Brain pericyte (primary cell): ENCODE measurements around the gene CMTM3.
"Not testable (repeated sequence)": the region's sequence is repeated elsewhere in the genome, so short reads cannot be mapped to it uniquely, and the experiment has no call there.

Source experiments
- DNase-seq: peaks from one replicate; pipeline ENCODE4 v3.0.0-alpha.2; 2012; ENCODE audit warnings: low read depth, low spot score

The CMTM3 gene

DNA sequence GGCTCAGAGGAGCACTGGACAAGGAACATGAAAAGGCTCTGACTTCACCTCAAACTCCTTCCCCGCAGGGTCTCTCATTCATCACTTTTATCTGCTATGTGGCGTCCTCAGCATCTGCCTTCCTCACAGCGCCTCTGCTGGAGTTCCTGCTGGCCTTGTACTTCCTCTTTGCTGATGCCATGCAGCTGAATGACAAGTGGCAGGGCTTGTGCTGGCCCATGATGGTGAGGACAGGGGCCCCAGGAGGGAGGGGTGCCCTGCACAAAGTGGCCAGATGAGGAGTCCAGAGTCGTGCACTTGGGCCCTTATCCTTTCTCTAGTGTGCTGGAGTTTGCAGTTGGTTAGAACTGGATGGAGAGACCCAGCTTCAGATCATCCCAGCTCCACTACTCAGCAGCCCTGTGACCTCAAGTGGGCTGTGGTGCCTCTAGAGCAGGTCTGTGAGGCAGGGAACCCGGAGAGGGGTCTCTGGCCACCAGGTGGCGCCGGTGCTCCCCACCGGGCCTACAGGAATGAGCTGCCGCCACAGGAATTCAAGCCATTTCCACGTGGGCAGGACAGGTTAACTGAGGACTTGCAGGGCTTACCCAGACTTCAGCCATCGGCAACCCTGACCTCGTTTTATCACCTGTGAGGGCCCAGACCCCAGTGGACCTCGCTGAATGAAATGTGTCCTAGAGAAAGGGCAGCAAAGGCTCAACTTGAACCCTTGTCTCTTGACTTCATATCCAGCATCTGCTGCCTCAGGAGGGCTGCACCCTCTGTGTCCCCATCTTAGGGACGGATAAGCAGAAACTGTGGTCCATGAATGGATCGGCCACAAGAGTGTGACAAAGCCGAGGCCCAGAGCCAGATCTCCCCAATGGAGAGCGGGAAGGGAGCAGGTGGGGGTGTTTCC, 4.0 kb downstream of the CMTM3 start:
- DNase-seq, result no peak

DNA sequence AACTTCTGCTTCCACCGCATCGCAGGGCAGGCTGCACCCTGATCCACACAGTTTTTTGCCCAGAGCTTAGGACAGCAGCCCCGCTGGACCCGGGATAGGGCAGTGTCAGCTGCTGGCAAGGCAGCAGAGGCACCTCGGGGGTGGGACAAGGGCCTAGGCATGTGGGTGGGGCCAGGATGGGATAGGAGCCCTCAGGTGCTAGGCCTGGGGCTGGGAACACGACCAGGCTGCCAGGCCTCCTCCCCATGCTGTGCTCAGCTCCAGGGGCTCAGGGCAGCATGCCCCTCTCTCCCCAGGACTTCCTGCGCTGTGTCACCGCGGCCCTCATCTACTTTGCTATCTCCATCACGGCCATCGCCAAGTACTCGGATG, 4.6 kb downstream of the CMTM3 start:
- no peak for DNase-seq

GRCh38 chr16:66610111-66610820, 5.8 kb downstream of the CMTM3 start:
- no peak for DNase-seq

DNA sequence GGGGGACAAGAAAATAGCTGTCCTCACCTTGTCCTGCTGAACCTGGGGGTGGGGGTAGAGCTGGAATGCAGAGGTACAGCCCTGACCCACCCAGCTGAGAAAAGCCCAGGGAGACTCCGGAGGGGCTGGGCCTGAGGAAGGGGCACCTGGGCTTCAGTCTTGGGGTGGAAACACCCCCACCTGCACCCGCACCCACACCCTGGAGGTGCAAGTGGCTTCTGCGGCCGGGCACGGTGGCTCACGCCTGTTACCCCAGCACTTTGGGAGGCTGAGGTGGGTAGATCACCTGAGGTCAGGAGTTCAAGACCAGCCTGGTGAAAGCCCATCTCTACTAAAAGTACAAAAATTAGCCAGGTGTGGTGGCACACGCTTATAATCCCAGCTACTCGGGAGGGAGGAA, 7.4 kb downstream of the CMTM3 start:
- not testable (repeated sequence) for DNase-seq

DNA sequence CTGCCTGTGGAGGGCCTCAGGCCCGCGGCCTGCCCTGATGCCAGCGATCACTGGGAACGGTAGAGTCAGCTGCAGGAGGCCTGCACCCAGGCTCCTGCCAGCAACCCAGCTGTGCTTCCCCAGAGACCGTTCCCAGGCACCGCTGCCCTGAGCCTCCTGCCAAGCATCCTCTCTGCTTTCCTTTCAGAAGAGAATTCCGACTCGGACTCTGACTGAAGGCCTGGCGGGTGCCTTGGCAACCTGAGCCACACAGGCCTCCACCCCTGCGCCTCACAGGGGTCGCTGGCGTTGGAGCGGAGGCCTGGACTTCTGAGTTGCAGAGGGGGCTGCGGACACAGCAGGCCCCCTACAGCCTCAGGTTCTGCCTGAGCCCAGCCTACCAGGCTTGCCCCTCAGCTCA, 7.9 kb downstream of the CMTM3 start:
- no peak for DNase-seq

- DNase-seq, result no peak
Observed at GRCh38 chr16:66614161-66614802, 9.8 kb downstream of the CMTM3 start.

DNA sequence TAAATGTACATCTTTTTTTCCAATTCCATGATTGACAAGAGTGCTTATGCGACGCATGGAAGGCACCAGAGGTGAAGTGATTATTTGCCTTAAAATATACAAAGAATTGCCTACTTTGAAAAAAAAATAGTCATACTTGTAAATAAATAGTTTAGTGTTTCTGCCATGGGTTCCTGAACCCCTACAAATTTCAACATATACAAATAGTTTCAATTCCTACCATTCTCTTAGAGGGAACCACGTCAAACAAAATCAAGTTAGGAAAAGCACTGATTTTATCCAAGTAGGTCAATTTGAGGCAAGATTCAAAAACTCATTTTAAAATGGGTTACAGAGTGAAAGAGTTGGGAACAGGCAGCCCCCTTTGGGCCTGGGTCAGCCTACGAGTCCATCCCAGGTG, 11.7 kb downstream of the CMTM3 start:
- DNase-seq, result no peak

DNA sequence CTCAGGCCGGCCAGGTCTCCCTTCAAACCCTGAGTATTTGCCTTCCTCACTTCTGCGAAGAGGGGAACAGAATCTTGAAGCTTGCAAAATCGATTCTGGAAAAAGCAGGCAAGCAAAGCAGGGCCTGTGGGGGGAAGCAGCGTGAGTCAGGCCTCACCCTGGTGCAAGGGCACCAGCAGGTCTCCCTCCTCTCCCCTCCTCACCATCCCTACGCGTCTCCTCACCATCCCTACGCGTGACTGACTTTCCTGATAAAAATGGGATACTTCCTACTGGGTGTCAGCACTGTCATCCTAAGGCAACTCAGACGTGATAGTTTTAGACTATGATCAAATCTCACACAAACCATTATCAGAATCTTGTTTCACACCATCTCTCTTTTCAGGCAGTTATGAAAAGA, 12.1 kb downstream of the CMTM3 start:
- DNase-seq, result no peak

DNA sequence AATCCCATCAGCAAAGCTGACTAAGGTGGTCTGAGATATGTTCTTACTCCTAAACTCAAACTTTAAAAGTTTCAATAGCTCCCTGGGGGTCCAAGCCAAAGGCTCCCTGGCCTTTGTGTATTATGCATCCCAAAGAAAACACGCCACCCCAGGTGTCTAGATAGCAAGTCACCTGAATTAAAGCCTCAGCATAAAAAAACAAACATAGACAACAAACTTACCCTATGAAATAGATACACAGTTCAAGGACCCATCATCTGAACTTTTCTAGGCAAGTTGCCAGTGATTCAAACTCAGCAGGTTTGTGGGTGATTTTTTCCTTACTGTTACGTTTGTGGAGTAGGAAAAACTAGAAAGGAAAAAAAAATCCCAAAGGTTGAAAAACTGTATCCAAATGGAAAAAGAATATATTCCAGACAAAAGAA, 12.5 kb downstream of the CMTM3 start:
- DNase-seq, result no peak

DNA sequence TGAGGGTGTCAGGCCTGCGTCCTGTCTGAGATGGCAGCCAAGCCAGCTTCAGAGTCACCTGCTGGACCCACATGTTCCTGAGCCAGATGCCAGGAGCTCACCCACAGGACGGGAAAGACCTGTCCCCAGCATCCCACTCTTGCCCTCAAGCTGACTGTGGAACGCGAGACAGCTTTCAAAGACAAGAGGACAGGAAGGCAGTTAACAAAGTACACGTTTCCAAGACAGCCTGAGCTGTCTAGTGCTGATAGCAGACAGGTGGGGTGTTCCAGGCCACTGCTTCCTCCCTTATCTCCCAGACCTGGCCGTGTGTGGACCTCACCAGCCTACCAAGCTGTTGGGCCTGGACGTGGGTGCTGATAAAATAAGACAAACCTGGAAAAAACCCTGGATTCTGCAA, 13.2 kb downstream of the CMTM3 start:
- DNase-seq, result no peak

DNA sequence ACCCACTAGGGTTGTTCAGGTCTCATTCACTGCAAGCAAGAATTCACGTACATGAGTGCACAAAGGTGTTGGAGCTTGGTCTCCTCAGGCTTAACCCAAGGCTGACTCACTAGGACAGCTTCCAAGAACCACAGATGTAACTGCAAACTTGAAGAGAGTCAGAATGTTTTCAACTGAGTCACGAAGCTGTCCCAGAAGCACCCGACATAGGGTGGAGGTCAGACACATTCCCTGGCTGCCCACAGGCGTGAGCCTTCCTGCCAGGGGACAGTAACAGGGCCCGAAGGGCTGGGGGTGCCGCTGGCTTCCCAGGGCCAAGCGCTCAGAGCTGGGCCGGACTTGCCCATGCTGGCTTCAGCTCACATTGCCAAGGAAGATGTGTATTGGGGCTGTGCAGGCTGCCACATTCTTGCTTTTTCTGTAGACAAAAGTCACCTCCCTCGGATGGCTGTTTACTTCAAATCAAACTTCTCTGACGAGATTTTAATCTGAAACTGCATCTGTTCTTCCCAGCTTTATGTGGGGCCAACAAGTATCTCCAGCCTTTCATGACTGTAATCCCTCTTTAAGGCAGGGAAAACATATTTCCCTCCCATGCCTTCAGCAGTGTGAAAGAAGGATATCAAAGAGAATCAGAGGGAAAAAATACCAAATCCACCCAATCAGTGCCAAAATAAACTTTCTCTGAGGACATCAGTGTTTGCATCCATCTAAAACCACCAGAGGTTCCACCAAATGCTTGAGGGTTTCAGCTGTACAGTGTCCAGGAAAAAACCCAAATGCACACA, 14.3 kb downstream of the CMTM3 start:
- peak; percentile 59 for DNase-seq

GRCh38 chr16:66619534-66620428, 15.3 kb downstream of the CMTM3 start:
- no peak for DNase-seq

GRCh38 chr16:66620429-66620795, 15.9 kb downstream of the CMTM3 start:
- DNase-seq, result no peak

- DNase-seq, result no peak
Observed at GRCh38 chr16:66621973-66622372, 17.5 kb downstream of the CMTM3 start.

- no peak for DNase-seq
Observed at GRCh38 chr16:66622863-66623262, 18.4 kb downstream of the CMTM3 start.

GRCh38 chr16:66623755-66624154, 19.3 kb downstream of the CMTM3 start:
- DNase-seq, result no peak

DNA sequence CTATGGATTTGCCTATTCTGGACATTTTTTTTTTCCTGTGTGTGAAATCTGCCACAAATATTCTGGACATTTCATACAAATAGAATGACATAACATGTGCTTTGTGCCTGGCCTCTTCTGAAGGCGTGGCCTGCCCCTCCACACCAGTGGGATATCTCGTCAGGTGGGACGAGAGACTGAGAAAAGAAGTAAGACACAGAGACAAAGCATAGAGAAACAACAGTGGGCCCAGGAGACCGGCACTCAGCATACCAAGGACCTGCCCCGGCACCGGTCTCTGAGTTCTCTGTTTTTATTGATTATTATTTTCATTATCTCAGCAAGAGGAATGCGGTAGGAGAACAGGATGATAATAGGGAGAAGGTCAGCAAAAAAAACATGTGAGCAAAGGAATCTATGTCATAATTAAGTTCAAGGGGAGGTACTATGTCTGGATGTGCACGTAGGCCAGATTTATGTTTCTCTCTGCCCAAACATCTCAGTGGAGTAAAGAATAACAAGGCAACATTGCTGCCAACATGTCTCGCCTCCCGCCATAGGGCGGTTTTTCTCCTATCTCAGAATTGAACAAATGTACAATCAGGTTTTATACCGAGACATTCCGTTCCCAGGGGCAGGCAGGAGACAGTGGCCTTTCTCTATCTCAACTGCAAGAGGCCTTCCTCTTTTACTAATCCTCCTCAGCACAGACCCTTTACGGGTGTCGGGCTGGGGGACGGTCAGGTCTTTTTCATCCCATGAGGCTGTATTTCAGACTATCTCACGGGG, 23.3 kb downstream of the CMTM3 start:
- not testable (repeated sequence) for DNase-seq

DNA sequence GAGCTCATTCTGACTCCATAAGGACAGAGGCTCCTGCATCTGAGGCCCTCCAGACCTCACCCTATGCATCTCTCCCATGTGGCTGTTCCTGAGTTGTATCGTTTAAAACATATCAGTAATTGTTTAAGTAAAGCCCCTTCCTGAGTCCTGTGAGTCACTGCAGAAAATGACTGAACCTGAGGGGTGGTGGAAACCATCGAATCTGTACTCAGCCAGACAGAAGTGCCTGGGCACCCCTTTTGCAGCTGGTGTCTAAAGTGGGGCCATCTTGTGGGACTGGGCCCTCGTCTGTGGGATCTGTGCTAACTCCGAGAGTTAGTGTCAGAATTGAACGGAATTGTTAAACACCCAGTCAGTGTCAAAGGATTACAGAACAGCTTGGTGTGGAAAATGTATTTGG, 25.4 kb downstream of the CMTM3 start:
- DNase-seq, result no peak

- DNase-seq, result not testable (repeated sequence)
Observed at GRCh38 chr16:66630561-66631260, 26.2 kb downstream of the CMTM3 start.
